NT2/D1 (cell line): Measurements from ENCODE around the gene NMNAT1.

Experiments used
- DNase-seq: peaks from one replicate; pipeline ENCODE4 v3.0.0-alpha.2; 2011; ENCODE audit warnings: low read depth, low spot score
- H3K27me3 ChIP-seq: 2 replicates; pipeline ENCODE4 v1.6.0; 2011; ENCODE audit warnings: mild to moderate bottlenecking; ENCODE audit not compliant: insufficient read length, insufficient read depth
- H3K36me3 ChIP-seq: 2 replicates; pipeline ENCODE4 v1.6.1; 2011; ENCODE audit warnings: mild to moderate bottlenecking, low read length, mixed read lengths; ENCODE audit not compliant: insufficient read depth, insufficient read length
- H3K4me1 ChIP-seq: 2 replicates; pipeline ENCODE4 v1.5.1; 2011; ENCODE audit not compliant: insufficient read depth, insufficient read length
- H3K4me3 ChIP-seq: 2 replicates; pipeline ENCODE4 v1.5.1; 2011; ENCODE audit warnings: low read depth; ENCODE audit not compliant: insufficient read length
- H3K9ac ChIP-seq: 2 replicates; pipeline ENCODE4 v1.6.0; 2011; ENCODE audit warnings: low read depth; ENCODE audit not compliant: insufficient read length
- H3K9me3 ChIP-seq: 2 replicates; pipeline ENCODE4 v1.5.1; 2011; ENCODE audit warnings: mild to moderate bottlenecking, low read length; ENCODE audit not compliant: insufficient read depth
- SUZ12 ChIP-seq: IDR thresholded peaks from 2 replicates; pipeline ENCODE4 v1.6.1; 2011; ENCODE audit not compliant: insufficient read length, insufficient read depth; ENCODE audit errors: extremely low read depth
- YY1 ChIP-seq: IDR thresholded peaks from 2 replicates; pipeline ENCODE4 v1.6.1; 2011; ENCODE audit not compliant: insufficient read length, insufficient read depth
- ZNF274 ChIP-seq: IDR thresholded peaks from 2 replicates; pipeline ENCODE4 v1.6.1; 2011; ENCODE audit warnings: mild to moderate bottlenecking, low read depth, low read length

The NMNAT1 gene

GRCh38 chr1:9942939-9943788, at the start of gene NMNAT1, which contains the start of gene LZIC:
NMNAT1 (plus strand) TSS chr1:9943475; CDS start chr1:9972074, 28,599 bp downstream.
LZIC (minus strand) TSS chr1:9943391; CDS start chr1:9936619, 6,772 bp downstream.
- H3K27me3 ChIP-seq, result no peaks in the 10 kb centered on the region
- H3K36me3 ChIP-seq, result peaks cover 29% of the 10 kb centered on the region
- H3K9me3 ChIP-seq, result no peaks in the 10 kb centered on the region
- no peaks in the 10 kb centered on the region for H3K4me1 ChIP-seq
- H3K9ac ChIP-seq, result peak within 1 kb of the TSS; percentile 91
- TF ChIP-seq SUZ12, result no peak
- TF ChIP-seq YY1, result no peak
- no peak for TF ChIP-seq ZNF274
- peak; percentile 84 for DNase-seq
- peak within 1 kb of the TSS; percentile 88 for H3K4me3 ChIP-seq

DNA sequence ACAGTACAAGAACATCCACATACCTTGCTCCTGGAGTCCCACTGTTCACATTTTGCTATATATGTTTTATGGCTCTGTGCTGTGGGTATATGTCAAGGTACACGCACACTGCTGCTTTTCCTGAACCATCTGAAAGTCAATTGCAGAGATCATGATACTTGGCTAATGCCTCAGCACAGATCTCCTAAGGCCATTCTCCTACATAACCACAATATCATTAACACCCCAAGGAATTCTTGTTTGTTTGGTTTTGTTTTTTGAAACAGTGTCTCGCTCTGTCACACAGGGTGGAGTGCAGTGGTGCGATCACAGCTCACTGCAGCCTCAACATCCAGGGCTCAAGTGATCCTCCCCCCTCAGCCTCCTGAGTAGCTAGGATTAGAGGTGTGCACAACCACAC, 49.2 kb upstream of the NMNAT1 start:
- Histone ChIP-seq H3K4me1 (peaks cover 14% of the 10 kb centered on the region), H3K36me3 (no peaks in the 10 kb centered on the region), H3K9ac (no peak overlapping the region), H3K27me3 (no peaks in the 10 kb centered on the region), H3K4me3 (no peak overlapping the region), H3K9me3 (no peaks in the 10 kb centered on the region)
- TF ChIP-seq SUZ12 (no peak), YY1 (no peak), ZNF274 (no peak)
- DNase-seq, result no peak

GRCh38 chr1:9900142-9901043, 42.9 kb upstream of the NMNAT1 start:
- Histone ChIP-seq H3K9ac (no peak overlapping the region), H3K4me1 (no peaks in the 10 kb centered on the region), H3K36me3 (peaks cover 4% of the 10 kb centered on the region), H3K27me3 (no peaks in the 10 kb centered on the region), H3K9me3 (no peaks in the 10 kb centered on the region), H3K4me3 (no peak overlapping the region)
- no peak for DNase-seq
- TF ChIP-seq YY1, result no peak
- TF ChIP-seq ZNF274, result no peak
- no peak for TF ChIP-seq SUZ12

DNA sequence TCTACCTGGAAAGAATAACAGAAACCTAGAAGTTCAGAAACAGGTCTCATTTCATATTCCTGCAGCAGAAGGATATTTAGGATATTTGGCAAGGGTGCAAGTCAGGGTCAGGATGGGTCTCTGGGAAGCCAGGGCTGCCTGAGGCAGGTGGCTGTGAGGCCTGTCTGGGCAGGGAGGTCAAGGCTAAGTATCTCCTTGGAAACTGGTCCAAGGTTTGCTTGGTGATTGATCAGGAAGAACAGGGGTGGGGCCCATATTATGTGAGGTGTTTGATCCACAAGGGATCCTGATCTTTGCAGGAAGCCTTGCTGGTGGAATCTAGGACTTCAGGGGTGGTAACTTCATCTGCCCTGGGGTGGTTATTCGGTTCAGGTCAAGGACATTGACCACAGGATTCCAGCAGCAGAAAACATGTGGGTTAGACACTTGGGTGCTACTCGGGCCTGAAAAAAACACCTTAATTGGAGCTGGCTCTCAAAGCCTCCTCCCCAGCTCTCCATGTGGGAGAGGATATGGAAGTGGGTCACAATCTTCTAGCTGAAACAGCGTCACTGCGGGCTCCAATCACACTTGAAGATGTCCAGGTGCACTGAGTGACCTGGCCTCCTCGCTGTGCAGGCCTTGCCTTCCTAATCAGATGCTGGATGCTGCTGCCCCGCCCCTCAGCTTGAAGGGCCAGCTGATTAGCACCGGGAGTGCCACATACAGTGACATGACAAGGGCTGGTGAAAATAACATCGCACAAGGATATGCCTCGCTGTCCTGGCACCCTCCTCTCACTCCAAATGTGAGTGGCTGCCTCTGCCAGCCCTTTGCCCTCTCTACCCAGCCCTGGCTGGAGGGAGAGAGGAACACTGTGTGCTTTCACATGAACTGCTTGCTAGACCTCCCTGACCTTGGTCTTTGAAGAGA, 41.9 kb upstream of the NMNAT1 start:
- H3K9ac ChIP-seq, result no peak overlapping the region
- H3K9me3 ChIP-seq, result no peaks in the 10 kb centered on the region
- no peaks in the 10 kb centered on the region for H3K27me3 ChIP-seq
- TF ChIP-seq SUZ12, result no peak
- TF ChIP-seq YY1, result no peak
- no peaks in the 10 kb centered on the region for H3K4me1 ChIP-seq
- no peak overlapping the region for H3K4me3 ChIP-seq
- peaks cover 4% of the 10 kb centered on the region for H3K36me3 ChIP-seq
- DNase-seq, result no peak

DNA sequence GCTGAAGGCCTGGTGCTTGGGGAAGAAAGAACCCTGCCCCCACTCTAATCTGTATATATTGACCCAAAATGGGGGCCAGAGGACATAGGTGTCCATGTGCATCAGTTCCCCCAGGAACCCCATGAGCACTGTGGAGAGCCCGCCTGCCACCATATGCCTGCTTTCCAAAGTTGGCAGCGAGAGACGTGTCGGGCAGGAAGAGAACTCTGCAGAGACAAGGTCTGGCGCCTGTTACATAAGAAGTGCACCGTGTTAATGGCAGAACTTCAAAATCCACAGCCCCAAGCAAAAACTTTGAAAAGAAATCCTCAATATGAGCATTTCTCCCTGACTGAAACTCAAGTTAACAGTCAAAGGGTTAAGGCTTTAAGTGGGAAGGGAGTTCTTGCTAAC, 41.2 kb upstream of the NMNAT1 start:
- H3K9me3 ChIP-seq, result no peaks in the 10 kb centered on the region
- H3K27me3 ChIP-seq, result no peaks in the 10 kb centered on the region
- no peak overlapping the region for H3K9ac ChIP-seq
- DNase-seq, result no peak
- no peaks in the 10 kb centered on the region for H3K4me1 ChIP-seq
- H3K4me3 ChIP-seq, result no peak overlapping the region
- TF ChIP-seq SUZ12 (no peak), ZNF274 (no peak), YY1 (no peak)
- H3K36me3 ChIP-seq, result peaks cover 4% of the 10 kb centered on the region

GRCh38 chr1:9903801-9904527, 39.3 kb upstream of the NMNAT1 start:
- DNase-seq, result no peak
- Histone ChIP-seq H3K9me3 (no peaks in the 10 kb centered on the region), H3K4me1 (peaks cover under 1% of the 10 kb centered on the region), H3K9ac (no peak overlapping the region), H3K4me3 (no peak overlapping the region), H3K27me3 (no peaks in the 10 kb centered on the region), H3K36me3 (peaks cover 4% of the 10 kb centered on the region)
- TF ChIP-seq ZNF274 (no peak), SUZ12 (no peak), YY1 (no peak)
